GM23248 (cell line): ENCODE measurements around the gene SPEN.

ENCODE experiments used
- EZH2 ChIP-seq: fragments of 200-600 bp; sonication (generic); IDR thresholded peaks from 2 replicates; pipeline ENCODE4 v1.6.1; 2018; ENCODE audit warnings: antibody characterized with exemption, mild to moderate bottlenecking; ENCODE audit not compliant: insufficient read depth, poor library complexity, severe bottlenecking
- EZH2phosphoT487 ChIP-seq: fragments of 200-600 bp; sonication (generic); IDR thresholded peaks from 2 replicates; pipeline ENCODE4 v1.6.1; 2018; ENCODE audit warnings: antibody characterized with exemption, moderate library complexity, mild to moderate bottlenecking, low read depth; ENCODE audit not compliant: insufficient read depth

DNA sequence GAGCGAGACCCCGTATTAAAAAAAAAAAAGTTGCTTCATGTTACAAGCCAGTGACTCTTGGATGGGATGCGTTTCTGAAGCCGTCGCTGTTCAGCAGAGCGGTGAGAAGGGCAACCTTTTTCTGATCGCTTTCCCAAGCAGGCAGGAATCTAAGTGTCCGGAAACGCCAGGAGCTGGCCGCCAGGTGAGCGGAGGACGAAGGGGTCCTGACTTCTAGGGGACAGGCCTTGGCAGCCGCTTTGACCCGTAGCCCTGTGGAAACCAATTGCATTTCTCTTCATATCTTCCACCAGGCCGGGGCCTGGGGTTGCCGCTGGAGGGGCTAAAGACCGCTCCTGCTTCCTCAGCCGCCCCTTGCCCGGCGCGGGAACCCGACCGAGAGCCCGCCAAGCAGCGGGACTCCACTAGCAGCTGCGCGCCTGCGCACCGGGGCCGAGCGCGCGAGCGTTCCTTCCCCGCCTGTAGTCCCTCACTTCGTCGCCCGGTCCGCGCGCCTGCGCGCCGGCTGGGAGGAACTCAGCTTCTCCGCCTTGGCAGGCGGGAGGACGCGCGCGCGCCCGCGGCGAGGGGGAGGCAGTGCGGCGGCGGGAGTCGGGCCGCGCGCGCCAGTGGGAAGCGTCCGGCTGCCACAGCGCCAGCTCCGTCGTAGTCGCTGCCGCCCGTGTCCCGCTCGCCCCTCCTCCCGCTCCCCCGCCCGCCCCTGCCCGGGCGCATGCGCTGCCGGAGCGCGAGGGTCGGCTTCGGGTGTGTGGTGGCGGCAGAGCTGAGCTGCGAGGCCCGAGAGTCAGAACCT lies at the start of gene SPEN:
- no peak for TF ChIP-seq EZH2
- no peak for TF ChIP-seq EZH2phosphoT487
